Nephron progenitor cell (in vitro differentiated cells): ENCODE data around the gene GSG1L2.

Source experiments
- DNase-seq: peaks from one replicate; pipeline ENCODE4 v3.0.0; 2021
- H3K27ac Mint-ChIP-seq: 2 replicates; pipeline ENCODE4 v1.8.0; 2021; ENCODE audit warnings: mild to moderate bottlenecking, moderate library complexity, mixed read lengths
- H3K27me3 Mint-ChIP-seq: 2 replicates; pipeline ENCODE4 v1.8.0; 2021; ENCODE audit warnings: mild to moderate bottlenecking, low read depth, mixed read lengths; ENCODE audit not compliant: poor library complexity
- H3K36me3 Mint-ChIP-seq: 2 replicates; pipeline ENCODE4 v1.8.0; 2021; ENCODE audit warnings: low read depth, mixed read lengths
- H3K4me1 Mint-ChIP-seq: 2 replicates; pipeline ENCODE4 v1.8.0; 2021; ENCODE audit warnings: mixed read lengths
- H3K4me3 Mint-ChIP-seq: 2 replicates; pipeline ENCODE4 v1.8.0; 2021; ENCODE audit warnings: mild to moderate bottlenecking, moderate library complexity, mixed read lengths
- H3K9me3 Mint-ChIP-seq: 2 replicates; pipeline ENCODE4 v1.8.0; 2021; ENCODE audit warnings: mild to moderate bottlenecking, moderate library complexity, mixed read lengths
- TF ChIP-seq, protein P1 (sequence below): fragments of 200-600 bp; sonication (generic); IDR thresholded peaks from 2 replicates; pipeline ENCODE4 v1.5.0; 2021; ENCODE audit warnings: antibody characterized with exemption

The GSG1L2 gene

DNA sequence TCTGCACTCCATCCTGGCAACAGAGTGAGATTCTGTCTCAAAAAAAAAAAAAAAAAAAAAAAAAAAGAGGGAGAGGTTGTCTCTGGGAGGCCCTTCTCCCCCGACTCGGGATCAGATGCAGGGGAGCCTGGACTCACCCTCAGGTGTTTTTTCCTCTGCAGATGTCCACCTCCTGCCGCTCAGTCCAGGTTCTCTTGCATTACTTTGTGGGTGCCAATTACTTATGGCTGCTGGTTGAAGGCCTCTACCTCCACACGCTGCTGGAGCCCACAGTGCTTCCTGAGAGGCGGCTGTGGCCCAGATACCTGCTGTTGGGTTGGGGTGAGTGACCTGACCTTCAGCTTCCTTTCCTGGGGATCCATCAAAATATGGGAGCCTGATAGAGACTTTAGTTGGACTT lies 37.9 kb upstream of the GSG1L2 start:
- H3K36me3 Mint-ChIP-seq, result no peaks in the 10 kb centered on the region
- peaks cover 40% of the 10 kb centered on the region for H3K9me3 Mint-ChIP-seq
- peaks cover 22% of the 10 kb centered on the region for H3K27me3 Mint-ChIP-seq
- TF ChIP-seq, protein P1, sequence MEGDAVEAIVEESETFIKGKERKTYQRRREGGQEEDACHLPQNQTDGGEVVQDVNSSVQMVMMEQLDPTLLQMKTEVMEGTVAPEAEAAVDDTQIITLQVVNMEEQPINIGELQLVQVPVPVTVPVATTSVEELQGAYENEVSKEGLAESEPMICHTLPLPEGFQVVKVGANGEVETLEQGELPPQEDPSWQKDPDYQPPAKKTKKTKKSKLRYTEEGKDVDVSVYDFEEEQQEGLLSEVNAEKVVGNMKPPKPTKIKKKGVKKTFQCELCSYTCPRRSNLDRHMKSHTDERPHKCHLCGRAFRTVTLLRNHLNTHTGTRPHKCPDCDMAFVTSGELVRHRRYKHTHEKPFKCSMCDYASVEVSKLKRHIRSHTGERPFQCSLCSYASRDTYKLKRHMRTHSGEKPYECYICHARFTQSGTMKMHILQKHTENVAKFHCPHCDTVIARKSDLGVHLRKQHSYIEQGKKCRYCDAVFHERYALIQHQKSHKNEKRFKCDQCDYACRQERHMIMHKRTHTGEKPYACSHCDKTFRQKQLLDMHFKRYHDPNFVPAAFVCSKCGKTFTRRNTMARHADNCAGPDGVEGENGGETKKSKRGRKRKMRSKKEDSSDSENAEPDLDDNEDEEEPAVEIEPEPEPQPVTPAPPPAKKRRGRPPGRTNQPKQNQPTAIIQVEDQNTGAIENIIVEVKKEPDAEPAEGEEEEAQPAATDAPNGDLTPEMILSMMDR, result no peak
- no peak for DNase-seq
- H3K27ac Mint-ChIP-seq, result no peak overlapping the region
- no peak overlapping the region for H3K4me3 Mint-ChIP-seq
- H3K4me1 Mint-ChIP-seq, result no peaks in the 10 kb centered on the region

DNA sequence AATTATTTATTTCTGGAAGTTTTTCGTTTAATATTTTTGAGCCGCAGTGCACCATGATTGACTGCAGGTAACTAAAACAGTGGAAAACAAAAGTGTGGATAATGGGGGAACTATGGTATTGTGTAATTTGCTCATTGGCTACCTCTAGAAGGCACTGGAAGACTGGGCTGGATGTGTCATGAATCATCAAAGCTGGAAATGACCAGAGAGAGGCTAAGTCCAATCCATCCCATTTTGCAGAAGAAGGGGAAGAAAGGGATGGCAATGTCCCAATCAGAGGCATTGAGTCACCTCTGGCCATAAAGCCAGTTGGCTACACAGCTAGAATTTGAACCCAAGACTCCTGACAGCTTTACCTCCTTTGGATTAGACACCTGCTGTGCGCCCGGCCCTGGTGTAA lies 33.2 kb upstream of the GSG1L2 start:
- no peaks in the 10 kb centered on the region for H3K4me1 Mint-ChIP-seq
- H3K27ac Mint-ChIP-seq, result no peak overlapping the region
- peaks cover 21% of the 10 kb centered on the region for H3K27me3 Mint-ChIP-seq
- peaks cover 28% of the 10 kb centered on the region for H3K9me3 Mint-ChIP-seq
- DNase-seq, result no peak
- no peak overlapping the region for H3K4me3 Mint-ChIP-seq
- no peaks in the 10 kb centered on the region for H3K36me3 Mint-ChIP-seq
- TF ChIP-seq, protein P1, result no peak

DNA sequence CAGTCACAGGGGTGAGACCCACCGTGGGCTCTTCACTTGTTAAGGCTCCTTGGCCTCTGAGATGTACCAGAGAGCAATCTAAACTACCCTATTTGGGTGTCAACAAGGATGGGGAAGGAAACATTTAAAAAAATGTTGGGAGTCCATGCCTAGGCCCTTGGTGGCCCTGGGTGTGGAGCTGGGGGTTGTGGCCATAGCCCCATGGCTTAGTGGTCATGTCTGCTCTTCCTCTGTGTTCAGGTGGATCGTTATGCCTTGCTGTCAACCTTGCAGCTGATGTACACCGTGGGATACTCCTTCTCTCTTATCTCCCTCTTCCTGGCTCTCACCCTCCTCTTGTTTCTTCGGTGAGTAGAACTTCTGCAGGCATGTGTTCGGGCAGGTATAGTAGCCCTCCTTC lies 32.4 kb upstream of the GSG1L2 start:
- TF ChIP-seq, protein P1, result no peak
- no peak overlapping the region for H3K27ac Mint-ChIP-seq
- peaks cover 24% of the 10 kb centered on the region for H3K9me3 Mint-ChIP-seq
- H3K4me3 Mint-ChIP-seq, result no peak overlapping the region
- no peak for DNase-seq
- H3K36me3 Mint-ChIP-seq, result no peaks in the 10 kb centered on the region
- peaks cover 21% of the 10 kb centered on the region for H3K27me3 Mint-ChIP-seq
- no peaks in the 10 kb centered on the region for H3K4me1 Mint-ChIP-seq

DNA sequence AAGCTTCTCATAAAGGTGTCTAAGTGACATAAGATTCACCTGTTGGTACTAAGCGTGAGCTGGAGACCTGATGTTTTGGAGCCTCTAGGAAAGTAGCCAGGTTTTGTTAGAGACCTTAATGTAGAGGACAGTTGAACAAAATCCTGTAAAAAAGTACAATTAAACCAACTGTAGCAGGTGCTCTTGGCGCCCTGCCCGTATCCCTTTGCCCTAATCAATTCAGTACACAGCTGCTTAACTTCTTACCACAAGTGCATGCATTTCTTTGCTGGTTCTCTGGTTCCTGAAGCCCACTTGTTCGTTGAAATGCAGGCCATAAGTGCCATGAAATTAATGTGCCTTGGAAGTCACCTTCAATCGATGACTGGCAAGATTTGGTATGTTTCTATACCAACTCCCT lies 28.3 kb upstream of the GSG1L2 start:
- no peaks in the 10 kb centered on the region for H3K36me3 Mint-ChIP-seq
- TF ChIP-seq, protein P1, result no peak
- no peak overlapping the region for H3K27ac Mint-ChIP-seq
- peaks cover 5% of the 10 kb centered on the region for H3K9me3 Mint-ChIP-seq
- H3K4me3 Mint-ChIP-seq, result no peak overlapping the region
- no peak for DNase-seq
- H3K27me3 Mint-ChIP-seq, result peaks cover 12% of the 10 kb centered on the region
- no peaks in the 10 kb centered on the region for H3K4me1 Mint-ChIP-seq

DNA sequence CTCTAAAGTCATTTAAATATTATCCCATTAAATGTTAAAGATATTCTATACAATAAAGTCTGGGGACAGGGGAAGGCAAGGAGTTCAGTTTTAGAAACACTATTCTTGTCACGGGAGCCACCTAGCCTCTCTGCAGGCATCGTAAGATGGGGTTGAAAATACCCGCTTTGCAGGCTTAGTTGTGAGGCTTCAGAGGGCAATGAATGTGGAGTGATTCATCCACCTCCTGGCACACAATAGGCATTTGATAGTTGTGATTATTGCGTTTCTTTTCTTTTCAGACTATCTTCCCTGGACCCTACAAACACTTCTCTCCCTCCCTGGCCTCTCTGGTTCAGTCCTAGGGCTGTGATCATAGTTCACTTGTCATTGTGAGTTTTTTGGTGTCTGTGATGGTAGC lies 23.4 kb upstream of the GSG1L2 start:
- peaks cover 30% of the 10 kb centered on the region for H3K4me1 Mint-ChIP-seq
- H3K36me3 Mint-ChIP-seq, result no peaks in the 10 kb centered on the region
- peaks cover 7% of the 10 kb centered on the region for H3K27me3 Mint-ChIP-seq
- TF ChIP-seq, protein P1, result no peak
- H3K4me3 Mint-ChIP-seq, result no peak overlapping the region
- DNase-seq, result no peak
- no peaks in the 10 kb centered on the region for H3K9me3 Mint-ChIP-seq
- no peak overlapping the region for H3K27ac Mint-ChIP-seq

DNA sequence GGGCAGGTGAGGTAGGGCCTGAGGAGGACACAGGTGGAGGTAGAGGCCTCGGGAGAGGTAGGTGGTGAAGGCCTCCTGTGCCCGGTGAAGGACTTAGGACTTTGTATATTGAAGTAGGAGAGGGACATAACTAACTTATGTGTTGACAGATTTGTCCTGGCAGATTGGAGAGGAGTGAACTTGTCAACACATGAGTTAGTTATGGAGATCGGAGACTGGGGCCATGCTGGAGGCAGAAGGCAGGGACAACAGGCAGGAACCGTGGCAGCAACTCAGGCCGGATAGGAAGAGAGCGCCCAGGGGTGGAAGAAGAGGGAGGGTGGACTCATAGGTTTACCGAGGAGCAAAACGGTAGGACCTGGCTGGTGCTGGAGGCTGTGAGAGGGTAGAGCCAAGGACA lies 22.3 kb upstream of the GSG1L2 start:
- no peak for DNase-seq
- Mint-ChIP-seq H3K9me3 (no peaks in the 10 kb centered on the region), H3K27me3 (peaks cover 13% of the 10 kb centered on the region), H3K27ac (no peak overlapping the region), H3K4me1 (peaks cover 38% of the 10 kb centered on the region), H3K36me3 (no peaks in the 10 kb centered on the region), H3K4me3 (no peak overlapping the region)
- TF ChIP-seq, protein P1, result no peak
